ENCODE measurements around the gene INSYN2B.

Gene INSYN2B

GRCh38 chr5:169921384-169921783, 58.9 kb downstream of the INSYN2B start:
- no peak overlapping the region for H3K4me3 ChIP-seq
- no peak for TF ChIP-seq CTCF (IDR thresholded peaks at IDR 0.05)
- no peak for DNase-seq (ENCODE audit: low spot score)
- H3K27ac ChIP-seq: no peak overlapping the region

GRCh38 chr5:169920474-169920873, 59.8 kb downstream of the INSYN2B start:
- no peak for DNase-seq (ENCODE audit: low spot score)
- H3K4me3 ChIP-seq: no peak overlapping the region
- no peak overlapping the region for H3K27ac ChIP-seq
- no peak for TF ChIP-seq CTCF (IDR thresholded peaks at IDR 0.05)

- no peak overlapping the region for H3K4me3 ChIP-seq
- DNase-seq (ENCODE audit: low spot score): no peak
- no peak overlapping the region for H3K27ac ChIP-seq
- no peak for TF ChIP-seq CTCF (IDR thresholded peaks at IDR 0.05)
Measured at GRCh38 chr5:169918228-169918627, 62.1 kb downstream of the INSYN2B start.

- Histone ChIP-seq H3K4me3 (no peak overlapping the region), H3K27ac (no peak overlapping the region)
- TF ChIP-seq CTCF (IDR thresholded peaks at IDR 0.05): no peak
- no peak for DNase-seq (ENCODE audit: low spot score)
Measured at GRCh38 chr5:169917500-169917899, 62.8 kb downstream of the INSYN2B start.

GRCh38 chr5:169914766-169915165, 65.5 kb downstream of the INSYN2B start:
- DNase-seq (ENCODE audit: low spot score): no peak
- no peak for TF ChIP-seq CTCF (IDR thresholded peaks at IDR 0.05)

GRCh38 chr5:169913479-169913878, 66.8 kb downstream of the INSYN2B start:
- Histone ChIP-seq H3K4me3 (no peak overlapping the region), H3K27ac (no peak overlapping the region)
- no peak for TF ChIP-seq CTCF (IDR thresholded peaks at IDR 0.05)
- no peak for DNase-seq (ENCODE audit: low spot score)

More at GRCh38 chr5:169914766-169915165, 65.5 kb downstream of the INSYN2B start:
- no peak overlapping the region for H3K4me3 ChIP-seq
- H3K27ac ChIP-seq: no peak overlapping the region

- no peak for DNase-seq (ENCODE audit: low spot score)
- Histone ChIP-seq H3K4me3 (no peak overlapping the region), H3K27ac (no peak overlapping the region)
- no peak for TF ChIP-seq CTCF (IDR thresholded peaks at IDR 0.05)
Measured at GRCh38 chr5:169911448-169912212, 68.7 kb downstream of the INSYN2B start.

Measured in coronary artery (tissue), 2 donors.